ENCODE results near the gene JCAD. TPM values are rescaled to one million over a fixed set of nuclear protein-coding genes. Genes with fewer than 3 reads are reported as not detected.

JCAD gene
- total RNA-seq, 1 experiment from 2014 or later: 0.77 TPM

- Histone ChIP-seq H2BK15ac (ENCODE audit: low read depth, low read length) (no peak overlapping the region), H3K27me3 (ENCODE audit: insufficient read depth, low read length) (no peaks in the 10 kb centered on the region), H4K8ac (replicated peaks; ENCODE audit: insufficient read length, low read depth, low read length) (no peak overlapping the region), H4K91ac (ENCODE audit: insufficient read length, low read depth, low read length) (no peak overlapping the region), H3K4ac (ENCODE audit: low read depth, low read length) (no peak overlapping the region), H3K79me2 (ENCODE audit: insufficient read depth, low read length) (no peaks in the 10 kb centered on the region), H3K9me3 (ENCODE audit: control insufficient read depth, low read depth, low read length) (no peaks in the 10 kb centered on the region), H3K9ac (ENCODE audit: extremely low read depth, insufficient read length, low read length) (no peak overlapping the region), H3K79me1 (ENCODE audit: insufficient read depth, low read depth, low read length, poor library complexity, severe bottlenecking) (no peaks in the 10 kb centered on the region), H2AK5ac (ENCODE audit: insufficient read length, low read length) (no peak overlapping the region), H4K5ac (ENCODE audit: insufficient read length, low read depth, low read length) (no peak overlapping the region), H2BK5ac (ENCODE audit: insufficient read length, low read length) (no peak overlapping the region), H3T11ph (ENCODE audit: low read length) (no peak overlapping the region), H3K4me2 (ENCODE audit: insufficient read depth, insufficient read length, low read length) (no peak overlapping the region), H3K27ac (ENCODE audit: insufficient read length, low read depth, low read length) (no peak overlapping the region), H3K4me1 (ENCODE audit: insufficient read depth, low read length) (no peaks in the 10 kb centered on the region), H3K23me2 (ENCODE audit: insufficient read length, low read depth, low read length, poor library complexity, severe bottlenecking) (no peaks in the 10 kb centered on the region), H4K20me1 (ENCODE audit: control insufficient read depth, insufficient read depth, insufficient read length) (no peaks in the 10 kb centered on the region), H3K23ac (ENCODE audit: insufficient read length, low read depth, low read length) (no peak overlapping the region), H3K14ac (ENCODE audit: insufficient read depth, low read length) (no peak overlapping the region), H2AFZ (ENCODE audit: low read length) (no peak overlapping the region), H3K18ac (ENCODE audit: insufficient read length, low read depth, low read length) (no peak overlapping the region), H2BK12ac (ENCODE audit: insufficient read length, low read depth, low read length) (no peak overlapping the region), H2BK20ac (ENCODE audit: low read depth, low read length, poor library complexity, severe bottlenecking) (no peak overlapping the region), H3K56ac (ENCODE audit: insufficient read length, low read depth, low read length) (no peak overlapping the region), H2BK120ac (ENCODE audit: low read depth, low read length, poor library complexity, severe bottlenecking) (no peak overlapping the region)
- no peak overlapping the region for H3K27ac Mint-ChIP-seq
- peaks cover 5 to 7% of the 10 kb centered on the region in 2 experiments; a peak in 3 of 4 replicates for H3K4me1 Mint-ChIP-seq
- H3K4me3 Mint-ChIP-seq: no peak overlapping the region
- DNase-seq: no peak
- no CpG with 5 or more reads among the region's 5 CpGs for WGBS (ENCODE audit: extremely low coverage, insufficient read length, low lambda C conversion rate)
- TF ChIP-seq CTCF (conservative IDR thresholded peaks at IDR 0.05): no peak
- no peaks in the 10 kb centered on the region; a peak in 1 of 7 replicates for H3K36me3 Mint-ChIP-seq (ENCODE audit: insufficient read depth in 1 of 3, low read depth in 3 of 3)
- no peaks in the 10 kb centered on the region for H3K9me3 Mint-ChIP-seq
- H3K27me3 Mint-ChIP-seq (ENCODE audit: low read depth): no peaks in the 10 kb centered on the region
Measured at GRCh38 chr10:30013757-30014156, 45.6 kb downstream of the JCAD start.
